ENCODE results near the gene SFT2D1.

GRCh38 chr6:166365806-166366205 is 23.5 kb upstream of the SFT2D1 start:
- no peak for TF ChIP-seq CTCF (IDR thresholded peaks at IDR 0.05)
- no peak for TF ChIP-seq POLR2AphosphoS5 (IDR thresholded peaks at IDR 0.05)
- TF ChIP-seq POLR2A (IDR thresholded peaks at IDR 0.05), result no peak
